ENCODE data around the gene ZXDB. TPM values are rescaled to one million over a fixed set of nuclear protein-coding genes. Genes with fewer than 3 reads are reported as not detected.

Gene ZXDB
- 13.0 and 16.8 TPM in 2 replicates for total RNA-seq

DNA sequence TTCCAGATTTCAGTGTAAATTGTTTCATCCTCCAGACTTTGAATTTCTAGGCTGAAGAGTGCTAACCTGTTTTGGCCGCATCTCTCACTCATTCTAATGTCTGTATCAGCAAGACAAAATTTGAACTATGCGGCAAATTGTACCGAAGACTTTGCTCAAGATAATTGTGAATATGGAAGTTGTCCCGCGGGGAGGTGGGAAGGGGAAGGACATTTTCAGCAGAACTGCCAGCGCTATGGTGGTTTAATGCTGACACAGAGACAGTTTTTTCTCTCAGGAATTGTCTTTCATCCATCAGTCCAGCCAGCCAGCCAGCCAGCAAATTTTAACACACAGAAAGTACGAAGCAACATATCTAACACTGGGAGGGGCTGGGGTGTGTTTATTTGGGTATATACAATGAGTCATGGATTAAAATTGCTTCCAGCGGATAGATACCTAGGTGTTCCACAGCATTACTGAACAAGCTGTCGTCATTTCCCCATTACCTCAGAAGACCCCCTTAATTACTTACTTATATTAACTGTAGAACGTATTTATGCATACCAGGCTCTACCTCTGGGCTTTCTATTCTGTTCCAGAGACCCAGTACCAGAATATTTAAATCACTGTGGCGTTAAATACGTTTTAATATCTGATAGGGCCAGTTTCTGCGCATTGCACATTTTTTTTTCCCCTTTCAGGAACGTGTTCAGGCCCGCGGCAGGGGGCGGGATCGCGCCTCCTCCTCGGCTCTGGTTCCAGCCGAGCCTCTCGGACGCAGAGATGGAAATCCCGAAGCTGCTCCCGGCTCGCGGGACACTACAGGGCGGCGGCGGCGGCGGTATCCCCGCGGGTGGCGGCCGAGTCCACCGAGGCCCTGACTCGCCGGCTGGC is at the start of gene ZXDB:
Gene ZXDB, plus strand, starts transcription at position 728 of the 876 bp plus-strand sequence. Its CDS starts 38 bp downstream, at position 766.

Other genes starting within 250 kb of the ZXDB start
- gene NLRP2B, start 88.2 kb downstream of the ZXDB start, total RNA-seq, result not detected in 2 replicates

All from airway epithelial cell (primary cell).